ENCODE data around the gene COL5A1.

GRCh38 chr9:134860510-134860909 lies 218.9 kb downstream of the COL5A1 start:
- TF ChIP-seq CTCF (conservative IDR thresholded peaks at IDR 0.05; ENCODE audit: low read depth, low read length) (no peak), EZH2 (IDR thresholded peaks at IDR 0.05; ENCODE audit: low read length, unreplicated experiment) (no peak)
